Cardiac muscle cell (in vitro differentiated cells and primary cell): ENCODE data around the gene LRRC23. TPM values are rescaled to one million over a fixed set of nuclear protein-coding genes. Genes with fewer than 3 reads are reported as not detected.
A peak's percentile ranks its signal among the peaks of the same experiment; 100 is the strongest.
"Not testable (repeated sequence)": the region's sequence is repeated elsewhere in the genome, so short reads cannot be mapped to it uniquely, and the experiment has no call there.

Experiments used
- DNase-seq, 2 donors: peaks; one replicate each; pipeline versions ENCODE4 v3.0.0 to v3.0.0-alpha.2; 2010 to 2017; ENCODE audit warnings: low read depth in 1 of 2, low spot score in 1 of 2
- H3K27ac ChIP-seq: fragments of 200-600 bp; sonication (generic); 2 replicates; pipeline ENCODE4 v1.5.1; 2016
- H3K27me3 ChIP-seq: fragments of 200-600 bp; sonication (generic); 2 replicates; pipeline ENCODE4 v1.6.0; 2016; ENCODE audit warnings: control low read depth
- H3K36me3 ChIP-seq: fragments of 200-600 bp; sonication (generic); 2 replicates; pipeline ENCODE4 v1.5.1; 2016; ENCODE audit warnings: control low read depth
- H3K4me1 ChIP-seq: fragments of 200-600 bp; sonication (generic); 2 replicates; pipeline ENCODE4 v1.8.1; 2017; ENCODE audit warnings: low read depth, mild to moderate bottlenecking, mixed run types
- H3K4me3 ChIP-seq: fragments of 200-600 bp; sonication (generic); 2 replicates; pipeline ENCODE4 v1.5.1; 2016; ENCODE audit warnings: mild to moderate bottlenecking
- H3K9me3 ChIP-seq: fragments of 200-600 bp; sonication (generic); 2 replicates; pipeline ENCODE4 v1.5.1; 2017; ENCODE audit warnings: low read depth, mild to moderate bottlenecking, control low read depth
- CTCF ChIP-seq: IDR thresholded peaks from 2 replicates; pipeline ENCODE4 v1.5.1; 2012; ENCODE audit warnings: low read depth, mild to moderate bottlenecking, low read length
- polyA plus RNA-seq: library from polyadenylated mRNA; unstranded; fragments of >200 nt; fragmentation: Nextera tagmentation; extraction: Ambion mirVana; gene quantifications from 2 replicates; pipeline ENCODE4 v1.2.1, GENCODE V29; 2016
- total RNA-seq: library from RNA; depleted of rRNA; stranded (reverse); fragments of >200 nt; gene quantifications from 2 replicates; pipeline ENCODE4 v1.2.3, GENCODE V29; 2016

LRRC23 gene
- total and polyA plus RNA-seq, 2 experiments from 2014 or later: 17.5 to 23.7 TPM

- Histone ChIP-seq H3K27ac (peak within 1 kb of the TSS; percentile 86), H3K36me3 (peaks cover 46% of the 10 kb centered on the region), H3K9me3 (no peaks in the 10 kb centered on the region), H3K4me1 (peaks cover 7% of the 10 kb centered on the region), H3K27me3 (no peaks in the 10 kb centered on the region), H3K4me3 (peak within 1 kb of the TSS; percentile 97)
- peak; percentile 84 to 89 for DNase-seq
- TF ChIP-seq CTCF: peak; percentile 8
These were observed 37.0 kb upstream of the LRRC23 start, which contains the start of gene TPI1 for GRCh38 chr12:6867413-6868210. Gene TPI1, plus strand, starts transcription at chr12:6867531. Its CDS starts 36 bp downstream, at chr12:6867567.

GRCh38 chr12:6868211-6869048 lies 36.2 kb upstream of the LRRC23 start:
- peak in 1 of 2 donors; percentile 16 for DNase-seq
- H3K36me3 ChIP-seq: peaks cover 38% of the 10 kb centered on the region

GRCh38 chr12:6869049-6870021 lies 35.3 kb upstream of the LRRC23 start:
- peak; percentile 80 to 90 for DNase-seq
- Histone ChIP-seq H3K4me1 (peaks cover 12% of the 10 kb centered on the region), H3K27me3 (no peaks in the 10 kb centered on the region), H3K36me3 (peaks cover 29% of the 10 kb centered on the region), H3K27ac (peak overlapping the region; percentile 86), H3K9me3 (no peaks in the 10 kb centered on the region), H3K4me3 (peak overlapping the region; percentile 97)
- peak; percentile 86 for TF ChIP-seq CTCF

More at GRCh38 chr12:6868211-6869048, 36.2 kb upstream of the LRRC23 start:
- peak; percentile 35 for TF ChIP-seq CTCF
- no peaks in the 10 kb centered on the region for H3K9me3 ChIP-seq
- peak overlapping the region; percentile 97 for H3K4me3 ChIP-seq
- H3K27ac ChIP-seq: peak overlapping the region; percentile 86
- peaks cover 7% of the 10 kb centered on the region for H3K4me1 ChIP-seq
- H3K27me3 ChIP-seq: no peaks in the 10 kb centered on the region

GRCh38 chr12:6870304-6870703 lies 34.3 kb upstream of the LRRC23 start:
- H3K27me3 ChIP-seq, DNase-seq, H3K4me3 ChIP-seq, H3K9me3 ChIP-seq: not testable (repeated sequence)
- Histone ChIP-seq H3K4me1 (peaks cover 12% of the 10 kb centered on the region), H3K36me3 (peaks cover 22% of the 10 kb centered on the region), H3K27ac (peak overlapping the region; percentile 21)

- peak overlapping the region; percentile 21 for H3K27ac ChIP-seq
These were observed 33.3 kb upstream of the LRRC23 start for GRCh38 chr12:6871052-6871957.

More at GRCh38 chr12:6871052-6871957, 33.3 kb upstream of the LRRC23 start:
- peak in 1 of 2 donors; percentile 21 for DNase-seq
- Histone ChIP-seq H3K9me3 (no peaks in the 10 kb centered on the region), H3K4me3 (no peak overlapping the region), H3K36me3 (peaks cover 19% of the 10 kb centered on the region), H3K27me3 (no peaks in the 10 kb centered on the region), H3K4me1 (peaks cover 12% of the 10 kb centered on the region)
- no peak for TF ChIP-seq CTCF
